Hematopoietic multipotent progenitor cell treated with erythropoietin and hydrocortisone succinate and interleukin-3 and kit ligand, for 15 days (in vitro differentiated cells): ENCODE measurements around the gene MPRIP.
A peak's percentile ranks its signal among the peaks of the same experiment; 100 is the strongest.

Experiments used
- DNase-seq: peaks from one replicate; pipeline ENCODE4 v3.0.0-alpha.2; 2015; ENCODE audit warnings: low spot score

Gene MPRIP

DNA sequence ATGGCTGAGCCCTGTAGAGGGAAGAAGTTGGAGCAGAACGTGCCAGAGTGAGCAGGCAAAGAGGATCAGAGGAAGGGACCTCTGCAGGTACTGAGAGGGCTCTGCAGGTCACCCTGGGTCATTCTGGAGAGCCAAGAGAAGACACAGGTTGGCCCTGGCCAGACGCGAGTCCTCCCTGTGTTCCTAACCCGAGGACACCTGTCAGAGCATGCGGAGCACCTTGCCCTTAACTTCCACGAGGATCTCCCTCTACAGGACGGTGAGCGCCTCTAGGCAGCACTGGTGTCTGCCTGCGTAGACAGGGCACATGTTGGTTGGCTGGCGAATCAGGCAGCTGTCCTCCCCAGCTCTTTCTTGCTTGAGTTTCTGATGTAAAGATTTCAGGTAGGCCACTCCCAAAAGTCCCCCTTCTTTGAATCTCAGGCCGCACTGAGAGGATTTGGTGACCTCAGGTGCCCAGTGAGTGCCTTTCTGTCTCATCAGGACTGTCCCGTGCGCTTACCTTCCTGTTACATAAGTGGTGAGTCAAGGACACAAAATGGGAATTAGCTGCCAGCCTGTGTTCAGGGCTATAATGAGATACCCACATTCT is 45.3 kb downstream of the MPRIP start:
- no peak for DNase-seq

DNA sequence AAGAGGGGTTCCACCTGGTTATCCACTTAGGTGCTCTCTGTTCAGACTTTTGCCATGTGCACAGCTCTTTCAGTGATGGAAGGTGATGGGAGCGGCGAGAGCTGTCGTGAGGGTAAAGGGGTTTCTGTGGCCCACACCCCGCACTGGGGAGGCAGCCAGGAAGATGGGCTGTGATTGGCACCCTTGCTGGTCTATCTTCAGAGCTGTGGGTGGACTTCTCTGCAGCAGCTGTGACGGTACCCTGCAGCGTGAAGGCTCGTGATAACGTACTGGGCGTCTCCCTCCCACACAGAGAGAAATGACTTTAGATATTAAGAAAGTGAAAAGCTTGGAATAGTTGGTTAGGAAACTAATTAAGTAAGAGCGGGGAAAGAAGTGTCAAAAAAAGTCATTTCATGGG is 45.8 kb downstream of the MPRIP start:
- DNase-seq: peak; percentile 95

DNA sequence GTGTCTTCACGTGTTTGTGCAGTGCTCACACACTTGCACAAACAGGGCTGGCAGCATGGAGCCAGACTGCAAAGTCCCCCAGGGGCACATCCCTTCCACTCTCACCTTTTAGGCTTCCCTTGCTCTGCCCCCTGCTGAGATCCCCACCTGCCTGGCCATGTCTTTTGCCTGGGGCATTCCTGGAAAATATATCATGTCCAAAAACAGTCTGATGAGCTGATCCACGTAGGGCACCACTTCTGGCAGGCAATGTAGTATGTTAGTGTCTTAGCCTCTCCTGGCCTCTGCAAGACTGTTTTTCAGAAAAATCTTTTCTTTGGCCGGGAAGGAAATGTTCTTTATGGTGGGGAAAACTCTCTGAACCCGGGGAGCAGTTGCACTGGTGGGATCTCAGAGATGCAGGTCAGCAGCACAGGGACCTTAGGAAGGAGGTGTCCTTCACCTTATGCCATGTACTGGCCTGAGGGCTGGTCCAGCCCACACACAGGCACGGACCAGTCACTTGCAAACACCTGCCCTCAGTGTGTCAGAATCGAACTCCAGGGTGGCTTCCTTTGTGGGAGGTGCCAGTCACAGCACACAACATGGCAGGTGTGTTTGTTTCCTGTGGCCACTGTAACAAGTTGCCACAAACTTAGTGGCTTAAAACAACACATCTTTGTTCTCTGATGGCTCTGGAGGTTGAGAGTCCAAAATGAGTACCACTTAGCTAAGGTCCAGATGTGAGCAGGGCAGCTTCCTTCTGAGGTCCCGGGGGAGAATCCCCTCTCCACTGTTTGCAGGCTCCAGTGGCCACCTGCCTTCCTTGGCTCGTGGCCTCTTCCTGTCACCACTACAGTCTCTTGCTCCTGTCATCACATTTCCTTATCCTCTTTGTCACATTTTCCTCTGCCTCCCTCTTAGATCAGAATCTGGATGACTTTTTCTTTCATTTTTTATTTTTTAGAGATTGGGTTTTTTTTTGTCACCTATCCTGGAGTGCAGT is 46.6 kb downstream of the MPRIP start:
- peak; percentile 67 for DNase-seq

DNA sequence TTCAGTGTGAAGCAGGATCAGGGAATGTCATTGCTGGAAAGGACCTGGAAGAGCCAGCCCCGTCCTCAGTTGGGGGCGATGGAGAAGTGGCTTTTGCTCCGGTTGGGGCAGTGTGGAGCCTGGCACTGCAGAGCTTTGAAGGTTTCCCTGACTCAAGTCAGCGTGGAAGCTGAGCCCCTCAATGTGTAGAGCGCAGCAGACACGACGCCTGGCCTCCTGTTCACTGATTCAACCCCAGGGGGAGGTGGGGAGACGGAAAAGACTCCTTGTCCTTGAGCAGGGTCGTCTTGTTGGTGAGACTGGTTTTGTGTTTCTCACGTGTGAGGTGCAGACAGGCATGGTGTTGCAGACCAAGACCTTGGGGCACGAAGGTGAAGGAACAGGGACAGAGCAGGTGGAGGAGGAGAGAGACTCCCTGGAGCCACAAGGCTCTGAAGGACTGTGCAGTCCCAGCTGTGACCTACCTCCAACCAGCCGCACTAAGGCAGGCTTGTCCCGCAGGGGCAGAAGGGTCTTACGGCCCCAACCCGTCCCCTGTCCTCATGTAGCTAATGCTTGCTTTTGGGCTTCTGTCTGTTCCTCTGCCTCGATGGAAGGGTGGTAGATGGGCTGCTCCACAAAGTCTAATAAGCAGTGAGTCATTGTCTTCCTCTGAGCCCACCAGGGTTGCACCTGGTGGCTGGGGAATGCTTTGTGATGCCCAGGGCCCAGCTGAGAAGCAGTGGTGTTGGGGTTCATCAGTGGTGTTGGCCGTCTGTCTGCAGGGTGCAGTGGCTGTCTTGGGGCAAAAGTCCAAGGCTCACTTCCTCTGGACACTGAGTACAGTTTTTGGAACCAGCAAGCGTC is 47.8 kb downstream of the MPRIP start:
- DNase-seq: no peak

DNA sequence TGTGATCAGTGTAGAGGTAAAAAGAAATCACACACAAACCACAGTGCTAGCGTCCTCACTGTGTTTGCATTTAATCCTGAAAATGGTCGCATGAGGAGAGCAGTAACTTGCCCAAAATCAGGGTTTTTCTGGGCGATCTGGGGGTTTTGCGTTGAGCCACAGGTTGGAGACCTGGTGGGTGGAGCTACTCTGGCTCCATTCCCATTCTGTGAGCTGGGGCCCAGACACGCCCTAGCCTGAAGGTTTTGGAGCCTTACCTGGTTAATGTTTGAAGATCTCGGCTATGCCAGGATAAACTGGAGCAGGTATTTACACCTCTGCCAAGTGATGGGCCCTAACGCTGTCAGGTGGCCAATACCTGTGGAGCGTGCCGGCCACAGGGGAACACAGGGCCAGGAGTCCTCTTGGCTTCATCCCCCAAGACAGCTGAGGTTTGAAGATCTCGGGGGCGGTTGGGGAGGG is 48.4 kb downstream of the MPRIP start:
- DNase-seq: peak; percentile 35

DNA sequence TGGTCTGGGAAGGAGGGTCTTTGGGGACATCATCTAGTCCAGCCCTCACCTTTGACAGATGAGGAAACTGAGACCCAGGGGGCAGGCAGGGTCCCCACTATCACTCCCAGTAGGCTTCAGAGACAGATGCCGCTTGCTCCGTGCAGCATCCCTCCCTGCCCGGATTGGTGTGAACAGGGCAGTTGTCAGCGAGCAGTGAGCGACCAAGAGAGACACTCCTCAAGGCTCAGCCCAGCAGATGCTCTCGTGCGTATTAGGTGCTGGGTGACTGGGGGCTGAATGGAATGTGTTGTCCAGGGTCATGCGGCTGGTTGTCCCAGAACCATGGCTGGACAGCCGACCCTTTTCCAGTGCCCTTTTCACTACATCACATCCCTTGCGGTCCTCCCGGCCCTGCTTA is 49.0 kb downstream of the MPRIP start:
- DNase-seq: no peak

DNA sequence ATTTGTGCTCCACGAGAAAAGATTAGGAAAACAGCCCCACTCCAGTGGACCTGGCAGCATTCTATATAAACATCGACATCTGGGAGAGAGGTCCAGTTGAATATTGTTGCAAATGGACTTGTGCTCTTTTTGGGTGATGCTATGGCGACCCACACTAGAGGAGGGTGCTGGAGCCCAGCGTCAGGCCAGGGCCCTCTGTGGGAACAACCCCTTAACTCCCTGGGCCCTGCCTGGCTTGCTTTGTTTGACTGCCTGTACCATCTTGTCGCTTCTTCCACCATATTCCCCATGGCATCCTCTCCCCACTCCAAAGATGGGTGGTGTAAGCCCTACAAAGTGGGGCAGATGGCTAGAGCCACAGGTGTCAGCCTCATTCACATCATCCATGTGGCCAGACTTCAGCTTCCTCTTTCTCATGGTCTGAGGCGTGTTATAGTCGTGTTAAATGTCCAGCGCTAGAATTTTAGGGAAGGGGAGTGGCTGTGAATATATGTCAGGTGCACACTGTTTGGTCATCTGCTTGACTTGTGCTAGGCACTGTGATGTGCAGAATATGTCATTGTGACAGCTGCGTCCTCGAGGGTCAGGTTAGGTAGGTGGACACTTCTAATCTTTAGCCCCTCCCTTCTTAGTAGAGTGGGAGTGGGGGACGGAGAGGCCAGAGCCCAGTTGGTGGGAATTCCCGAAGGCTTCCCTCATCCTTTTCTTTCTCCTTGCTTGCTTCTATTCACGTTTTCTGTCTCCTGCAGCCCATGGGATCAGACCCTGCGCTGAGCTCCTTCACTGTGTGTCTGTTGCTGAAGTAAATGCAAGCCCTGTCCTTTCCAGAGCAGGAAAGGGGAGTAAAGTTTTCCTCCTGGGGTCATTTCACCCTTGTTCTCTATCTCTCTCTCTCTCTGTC is 49.8 kb downstream of the MPRIP start:
- DNase-seq: no peak

DNA sequence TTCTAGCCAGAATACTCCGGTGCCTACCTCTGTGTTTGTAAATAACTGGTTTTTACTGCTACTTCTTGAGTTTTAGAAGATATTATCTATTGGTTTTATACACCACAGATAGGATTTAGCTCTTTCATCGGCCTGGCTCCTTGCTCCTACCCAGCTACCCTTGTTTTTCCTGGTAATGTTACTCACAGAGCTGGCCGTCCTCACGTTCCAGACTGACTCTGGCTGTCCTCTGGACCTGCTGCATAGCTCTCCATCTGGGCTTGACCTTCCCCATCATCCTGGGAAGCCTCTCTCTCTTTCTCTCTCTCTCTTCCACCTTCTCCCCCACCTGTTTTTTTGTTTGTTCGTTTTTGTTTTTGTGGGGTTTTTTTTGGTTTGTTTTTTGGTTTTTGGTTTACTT is 51.5 kb downstream of the MPRIP start:
- no peak for DNase-seq

DNA sequence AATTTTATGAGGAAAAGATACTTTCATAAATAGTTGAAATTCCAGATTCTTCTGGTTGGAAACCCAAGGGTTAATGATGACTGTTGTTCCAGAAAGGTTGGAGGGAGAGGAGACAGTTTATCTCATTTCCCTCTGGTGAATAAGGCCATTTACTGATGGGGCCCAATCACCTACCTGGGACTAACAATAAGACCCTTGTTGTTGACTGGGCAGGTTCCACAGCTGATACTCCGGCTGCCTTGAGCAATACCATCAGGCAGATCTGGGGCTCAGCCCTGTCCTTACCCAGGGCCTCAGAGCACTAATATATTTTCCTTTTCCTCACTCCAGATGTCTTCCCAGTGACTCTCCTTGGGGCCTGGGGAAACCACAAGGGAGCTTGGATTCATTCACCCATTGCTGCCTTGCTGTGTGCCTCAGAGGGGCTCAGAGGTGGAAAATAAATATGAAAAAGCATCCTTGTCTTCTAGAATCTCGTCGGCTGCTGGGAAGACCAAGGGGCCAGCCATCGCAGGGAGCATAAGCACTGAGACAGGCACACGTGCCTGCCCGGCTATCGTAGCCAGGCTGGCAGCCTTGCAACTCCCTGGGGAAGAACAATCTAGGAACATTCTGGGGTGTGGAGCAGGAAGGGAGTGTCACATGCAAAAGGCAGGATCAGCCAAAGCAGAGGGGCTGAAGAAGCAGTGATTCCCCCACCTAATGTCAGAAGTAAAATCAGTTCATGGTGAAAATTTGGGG is 54.4 kb downstream of the MPRIP start:
- DNase-seq: no peak

DNA sequence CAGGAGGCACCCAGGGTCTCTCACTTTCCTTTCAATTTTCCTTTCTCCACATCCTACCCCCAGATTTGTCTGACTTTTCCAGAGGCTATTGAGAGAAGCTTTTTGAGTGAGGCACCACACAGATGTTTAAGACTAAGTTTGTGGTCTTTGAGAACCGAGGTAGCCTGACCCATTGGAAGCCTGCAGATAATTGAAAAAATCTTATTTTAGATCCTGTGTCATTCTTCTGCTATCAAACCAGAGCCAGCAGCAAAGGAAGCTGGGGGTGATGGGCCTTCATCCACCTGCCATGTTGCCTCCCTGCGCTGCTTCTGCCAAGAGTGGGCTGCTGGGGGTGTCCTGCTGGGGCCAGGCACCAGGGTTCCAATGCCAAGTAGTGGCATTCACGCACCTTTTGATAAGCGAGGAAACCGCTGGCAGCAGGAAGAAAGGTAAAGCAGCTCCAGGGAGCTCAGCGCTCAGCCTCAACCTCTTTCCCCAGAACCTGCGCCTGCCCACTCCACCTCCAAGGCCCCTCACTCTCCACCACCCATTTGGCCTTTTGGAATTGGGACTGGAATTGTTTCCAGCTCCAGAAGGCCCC is 55.6 kb downstream of the MPRIP start:
- DNase-seq: no peak

DNA sequence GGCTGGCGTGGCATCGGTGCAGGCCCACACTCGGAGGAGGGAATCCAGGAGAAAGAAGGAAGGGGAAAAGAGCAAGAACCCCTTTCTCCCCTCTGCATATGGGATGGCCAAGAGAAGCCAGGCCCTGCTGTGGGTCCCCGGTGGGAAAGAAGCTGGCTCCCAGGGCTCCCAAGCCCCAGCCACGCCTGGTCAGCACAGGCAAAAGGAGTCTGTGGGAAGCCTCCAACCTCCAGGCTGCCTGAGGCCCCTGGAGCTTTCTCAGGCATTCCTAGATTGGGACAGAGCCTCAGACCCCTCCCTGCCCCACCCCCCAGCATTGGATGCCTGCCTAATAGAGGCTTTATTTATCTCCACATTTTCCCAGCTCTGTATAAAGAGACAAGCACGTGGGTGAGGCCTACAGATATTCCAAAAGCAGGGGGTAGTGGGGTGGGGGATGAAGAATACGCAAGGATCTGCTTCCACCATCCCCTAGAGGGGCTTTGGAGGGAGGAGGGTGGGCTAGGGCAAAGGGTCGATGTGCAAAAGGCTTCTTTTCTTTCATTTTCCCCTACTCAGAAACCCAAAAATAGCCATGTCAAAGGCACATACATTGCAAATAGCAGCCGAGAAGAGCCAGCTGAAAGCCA is 56.4 kb downstream of the MPRIP start:
- no peak for DNase-seq

DNA sequence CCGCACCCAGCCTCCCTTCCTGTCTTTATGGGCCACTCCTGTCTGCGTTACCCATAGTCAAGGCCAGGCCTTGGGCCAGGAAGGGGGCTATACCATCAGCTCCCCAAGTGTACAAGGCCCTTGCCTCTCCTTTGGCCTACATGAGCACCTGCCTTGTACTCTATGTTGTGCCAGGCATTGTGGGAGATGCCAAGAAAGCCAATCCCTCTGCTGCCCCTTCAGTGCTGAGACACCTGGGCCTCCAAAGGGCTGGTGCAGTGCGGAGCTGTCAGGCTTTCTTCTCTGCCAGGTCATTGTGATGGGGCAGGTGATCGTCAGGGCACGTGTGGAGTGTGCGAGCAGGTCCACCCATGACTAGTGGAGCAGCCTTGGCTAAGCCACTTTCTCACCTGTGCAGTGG is 59.9 kb downstream of the MPRIP start:
- DNase-seq: no peak

DNA sequence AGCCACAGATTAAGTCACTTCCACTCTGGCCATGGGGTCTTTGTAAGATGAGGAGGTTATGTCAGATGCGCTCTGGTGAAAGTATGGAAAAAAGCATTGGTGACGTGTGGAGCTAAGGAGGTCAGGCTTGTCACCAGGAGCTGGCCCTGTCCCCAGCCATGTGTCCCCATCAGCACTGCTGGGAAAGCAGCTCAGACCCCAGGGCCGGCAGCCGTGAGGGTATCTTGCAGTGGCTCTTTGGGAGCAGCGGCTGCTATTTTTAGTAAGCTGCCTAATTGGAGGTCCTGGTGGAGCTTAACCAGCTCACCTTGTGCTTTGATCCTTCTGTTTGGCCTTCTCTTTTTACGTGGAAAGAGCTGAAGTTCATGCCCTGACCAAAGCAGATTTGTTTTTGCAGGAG is 60.9 kb downstream of the MPRIP start:
- no peak for DNase-seq

DNA sequence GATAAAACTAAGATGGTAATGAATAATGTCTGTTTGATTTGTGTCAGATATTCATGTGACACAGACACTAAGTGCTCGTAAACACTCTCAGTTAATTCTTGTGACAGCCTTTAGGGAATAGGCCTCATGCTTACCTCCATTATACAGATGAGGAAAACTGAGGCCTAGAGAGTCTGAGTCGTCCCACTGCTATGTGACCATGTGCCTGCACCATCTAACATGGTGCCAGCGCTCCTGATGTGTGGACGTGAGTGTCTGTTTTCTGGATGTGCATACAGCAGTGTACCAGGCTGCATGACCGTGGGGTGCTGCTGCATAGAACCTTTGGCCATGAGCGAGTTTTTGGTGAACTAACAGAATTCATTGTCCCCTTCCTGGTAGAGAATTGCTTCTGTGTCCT is 61.8 kb downstream of the MPRIP start:
- DNase-seq: no peak

DNA sequence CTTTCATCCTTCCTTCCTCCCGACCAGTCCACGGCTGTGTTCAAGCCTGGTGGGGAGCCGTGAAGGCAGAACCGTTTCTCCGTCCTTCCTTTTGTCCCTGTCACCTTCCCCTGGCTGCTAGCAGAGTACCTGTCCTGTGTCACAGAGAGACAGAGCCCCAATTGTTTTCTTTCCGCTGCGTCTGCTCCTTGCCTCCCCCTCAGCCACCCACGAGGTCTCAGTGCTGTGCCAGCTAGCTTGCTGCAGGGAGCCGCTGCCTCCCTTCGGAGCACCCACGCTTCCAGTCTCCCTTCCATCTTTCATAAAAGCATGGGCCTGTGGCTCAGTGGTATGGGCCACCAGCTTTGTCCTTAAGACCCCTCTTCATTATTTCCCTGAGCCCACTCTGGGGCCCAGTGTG is 62.2 kb downstream of the MPRIP start:
- DNase-seq: no peak

DNA sequence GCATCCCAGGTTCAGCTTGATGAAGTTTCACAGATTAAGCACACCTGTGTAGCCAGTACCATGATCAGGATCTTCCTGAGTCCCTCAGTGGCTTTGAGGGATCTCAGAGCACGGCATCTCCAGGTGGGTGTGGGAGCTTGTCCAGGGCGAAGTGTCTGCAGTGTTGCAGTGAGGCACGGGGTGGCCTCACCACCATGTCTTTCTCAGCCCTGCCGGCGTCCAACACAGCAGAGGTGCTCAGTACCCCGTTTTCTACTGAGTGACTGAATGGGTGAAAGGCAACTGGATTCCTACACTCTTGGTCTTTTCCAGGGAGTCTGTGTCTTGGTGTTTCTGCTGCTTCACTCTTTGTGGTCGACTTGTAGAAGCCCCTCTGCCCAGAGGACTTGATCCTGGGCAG is 63.7 kb downstream of the MPRIP start:
- no peak for DNase-seq

DNA sequence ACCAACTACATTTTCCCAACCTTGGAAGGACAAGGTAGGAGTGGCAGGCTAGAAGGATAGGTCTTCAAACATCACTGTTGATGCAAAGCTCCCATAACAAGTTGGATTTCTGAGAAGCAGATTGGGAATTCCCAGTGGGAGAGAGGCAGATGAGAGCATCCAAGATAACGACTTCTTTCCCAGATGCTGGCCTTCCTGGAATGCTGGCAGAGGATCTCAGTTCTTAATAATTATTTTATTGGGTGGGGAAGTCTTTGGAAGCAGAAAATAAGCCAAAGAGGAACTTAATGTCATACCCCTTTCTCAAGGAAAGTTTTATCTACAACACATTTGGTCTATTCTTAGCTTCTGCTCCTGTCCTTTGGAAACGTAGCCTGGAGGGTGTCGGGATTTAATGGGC is 64.5 kb downstream of the MPRIP start:
- DNase-seq: no peak

DNA sequence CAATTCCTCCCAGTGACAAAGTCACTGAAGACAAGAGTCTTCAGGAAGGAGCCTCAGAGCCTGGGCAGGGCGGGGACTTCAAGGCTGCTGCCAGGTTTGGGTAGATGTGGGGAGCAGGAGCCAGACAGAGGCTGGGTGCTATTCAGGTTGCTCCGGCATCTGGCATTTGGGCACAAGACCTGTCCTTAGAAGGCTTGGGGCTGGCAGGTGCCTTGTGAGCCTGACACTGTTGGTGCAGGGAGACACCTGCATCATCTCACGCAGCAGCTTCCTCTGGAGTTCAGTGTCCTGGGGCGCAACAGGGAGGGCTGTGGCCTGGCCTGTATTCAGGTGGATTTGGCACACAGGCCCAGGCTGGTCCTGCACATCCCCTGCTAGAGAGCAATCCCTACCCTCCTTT is 65.0 kb downstream of the MPRIP start:
- peak; percentile 17 for DNase-seq

DNA sequence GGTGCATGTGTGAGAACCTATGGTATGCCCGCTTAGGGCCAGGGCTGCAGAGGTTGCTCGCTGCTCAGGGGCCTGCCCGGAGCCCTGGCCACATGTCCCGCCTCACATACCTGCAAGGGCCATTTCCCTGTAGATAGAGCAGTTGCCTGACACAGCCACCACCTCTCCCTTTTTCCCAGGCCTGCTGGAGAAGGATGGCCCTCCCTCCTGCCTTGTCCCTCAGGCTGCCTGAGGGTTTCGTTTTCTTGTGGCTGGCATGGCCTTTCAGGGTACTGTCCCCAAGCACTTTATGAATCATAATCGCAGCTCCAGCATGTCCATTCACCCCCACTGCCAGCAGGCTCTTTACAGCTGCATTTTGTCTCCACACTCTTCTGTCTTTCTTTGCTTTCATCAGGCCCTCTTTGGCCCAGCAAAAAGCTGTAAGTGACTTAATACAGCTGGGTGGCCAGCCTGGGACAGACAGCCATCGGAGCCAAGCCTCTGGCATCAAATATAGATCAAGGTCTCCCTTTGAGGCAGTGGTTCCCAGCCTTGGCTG is 65.7 kb downstream of the MPRIP start:
- no peak for DNase-seq
